Nephron (organoid): Measurements from ENCODE around the gene BCAS3.

Experiments
- H3K27ac Mint-ChIP-seq, 3 experiments: 2 replicates each; pipeline ENCODE4 v1.8.0; 2020; ENCODE audit warnings: mixed read lengths in 3 of 3, mild to moderate bottlenecking in 2 of 3, moderate library complexity in 1 of 3
- H3K27me3 Mint-ChIP-seq: 2 replicates; pipeline ENCODE4 v1.8.0; 2021; ENCODE audit warnings: low read depth, mild to moderate bottlenecking, moderate library complexity, mixed read lengths
- H3K36me3 Mint-ChIP-seq: 2 replicates; pipeline ENCODE4 v1.8.0; 2020; ENCODE audit warnings: low read depth, mixed read lengths
- H3K4me1 Mint-ChIP-seq: 2 replicates; pipeline ENCODE4 v1.8.0; 2020; ENCODE audit warnings: mixed read lengths
- H3K4me3 Mint-ChIP-seq, 3 experiments: 2 replicates each; pipeline ENCODE4 v1.8.0; 2020; ENCODE audit warnings: mild to moderate bottlenecking in 3 of 3, mixed read lengths in 3 of 3, moderate library complexity in 2 of 3
- H3K9me3 Mint-ChIP-seq: 2 replicates; pipeline ENCODE4 v1.8.0; 2020; ENCODE audit warnings: mixed read lengths
- TF ChIP-seq, protein P1 (sequence below), 3 experiments: fragments of 200-600 bp; sonication (generic); IDR thresholded peaks; one replicate each; pipeline ENCODE4 v1.5.0; 2021; ENCODE audit warnings: antibody characterized with exemption in 3 of 3; ENCODE audit not compliant: unreplicated experiment in 3 of 3

BCAS3 gene

DNA sequence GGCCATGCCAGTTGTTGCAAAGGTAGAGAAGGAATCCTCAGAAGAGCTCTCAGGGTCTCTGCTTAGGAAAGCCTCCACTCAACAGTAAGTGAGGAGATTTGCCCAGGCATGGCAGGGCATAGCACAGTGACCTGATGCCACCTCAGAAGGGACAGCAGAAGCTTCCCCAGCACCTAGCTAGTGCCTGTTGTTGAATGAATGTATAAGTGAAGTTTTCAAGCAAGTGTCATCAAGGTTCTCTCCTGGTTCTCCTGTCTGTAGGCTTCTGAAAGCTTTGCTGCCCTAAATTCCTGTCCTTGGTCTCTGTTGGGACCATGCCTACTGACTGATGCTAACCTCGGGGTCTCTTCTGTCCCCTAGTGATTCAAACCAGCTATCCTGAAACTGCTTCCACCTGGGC is 607.1 kb downstream of the BCAS3 start:
- peak overlapping the region; percentile 88 to 95 (median 91) for H3K27ac Mint-ChIP-seq
- peaks cover 9% of the 10 kb centered on the region for H3K36me3 Mint-ChIP-seq
- no peak overlapping the region for H3K4me3 Mint-ChIP-seq
- peaks cover 45% of the 10 kb centered on the region for H3K4me1 Mint-ChIP-seq
- no peaks in the 10 kb centered on the region for H3K27me3 Mint-ChIP-seq
- TF ChIP-seq, protein P1, sequence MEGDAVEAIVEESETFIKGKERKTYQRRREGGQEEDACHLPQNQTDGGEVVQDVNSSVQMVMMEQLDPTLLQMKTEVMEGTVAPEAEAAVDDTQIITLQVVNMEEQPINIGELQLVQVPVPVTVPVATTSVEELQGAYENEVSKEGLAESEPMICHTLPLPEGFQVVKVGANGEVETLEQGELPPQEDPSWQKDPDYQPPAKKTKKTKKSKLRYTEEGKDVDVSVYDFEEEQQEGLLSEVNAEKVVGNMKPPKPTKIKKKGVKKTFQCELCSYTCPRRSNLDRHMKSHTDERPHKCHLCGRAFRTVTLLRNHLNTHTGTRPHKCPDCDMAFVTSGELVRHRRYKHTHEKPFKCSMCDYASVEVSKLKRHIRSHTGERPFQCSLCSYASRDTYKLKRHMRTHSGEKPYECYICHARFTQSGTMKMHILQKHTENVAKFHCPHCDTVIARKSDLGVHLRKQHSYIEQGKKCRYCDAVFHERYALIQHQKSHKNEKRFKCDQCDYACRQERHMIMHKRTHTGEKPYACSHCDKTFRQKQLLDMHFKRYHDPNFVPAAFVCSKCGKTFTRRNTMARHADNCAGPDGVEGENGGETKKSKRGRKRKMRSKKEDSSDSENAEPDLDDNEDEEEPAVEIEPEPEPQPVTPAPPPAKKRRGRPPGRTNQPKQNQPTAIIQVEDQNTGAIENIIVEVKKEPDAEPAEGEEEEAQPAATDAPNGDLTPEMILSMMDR (IDR thresholded peaks at IDR 0.05; ENCODE audit: unreplicated experiment in 3 of 3), result no peak
- no peaks in the 10 kb centered on the region for H3K9me3 Mint-ChIP-seq

DNA sequence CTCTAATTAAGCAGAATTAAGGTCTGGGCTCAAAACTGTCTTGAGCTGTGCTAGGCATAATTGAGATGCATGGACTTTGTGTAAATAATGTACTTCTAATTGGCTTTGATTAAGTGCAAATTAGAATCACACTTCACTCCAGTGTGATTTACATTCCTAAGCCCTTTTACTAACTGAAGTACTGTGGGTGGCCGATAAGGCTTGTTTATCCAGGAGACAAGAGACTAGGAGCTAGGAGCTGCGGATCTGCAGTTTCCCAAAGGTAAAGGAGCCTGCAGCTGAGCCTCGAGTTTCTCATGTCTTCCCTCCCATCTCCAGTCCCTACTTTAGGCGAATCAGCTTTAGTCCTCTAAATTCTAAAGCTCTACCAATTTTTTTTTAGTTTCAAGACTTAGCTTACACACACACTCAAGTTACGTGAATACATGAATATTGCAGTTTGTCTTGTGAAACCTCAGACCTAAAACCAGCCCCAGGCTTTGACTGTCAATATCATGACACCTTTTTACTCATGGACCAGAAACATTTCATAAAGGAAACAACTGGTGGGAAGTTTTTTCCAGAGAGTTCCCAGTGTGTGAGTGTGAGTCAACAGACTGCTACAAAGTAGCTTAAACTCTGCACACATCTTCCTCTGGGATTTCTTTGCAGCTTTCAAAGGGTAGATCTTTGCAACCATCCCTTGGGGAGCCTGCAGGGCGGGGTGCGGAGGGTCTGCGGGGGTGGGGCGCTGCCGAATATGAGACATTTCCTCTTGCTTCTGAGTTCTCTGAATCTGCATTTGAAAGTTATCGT is 608.1 kb downstream of the BCAS3 start:
- Mint-ChIP-seq H3K9me3 (no peaks in the 10 kb centered on the region), H3K27ac (peak overlapping the region; percentile 88 to 95 (median 91)), H3K4me3 (peak overlapping the region in 1 of 3 experiments; percentile 13), H3K36me3 (peaks cover 9% of the 10 kb centered on the region), H3K27me3 (peaks cover under 1% of the 10 kb centered on the region), H3K4me1 (peaks cover 50% of the 10 kb centered on the region)
- TF ChIP-seq, protein P1 (IDR thresholded peaks at IDR 0.05; ENCODE audit: unreplicated experiment in 3 of 3), result no peak

DNA sequence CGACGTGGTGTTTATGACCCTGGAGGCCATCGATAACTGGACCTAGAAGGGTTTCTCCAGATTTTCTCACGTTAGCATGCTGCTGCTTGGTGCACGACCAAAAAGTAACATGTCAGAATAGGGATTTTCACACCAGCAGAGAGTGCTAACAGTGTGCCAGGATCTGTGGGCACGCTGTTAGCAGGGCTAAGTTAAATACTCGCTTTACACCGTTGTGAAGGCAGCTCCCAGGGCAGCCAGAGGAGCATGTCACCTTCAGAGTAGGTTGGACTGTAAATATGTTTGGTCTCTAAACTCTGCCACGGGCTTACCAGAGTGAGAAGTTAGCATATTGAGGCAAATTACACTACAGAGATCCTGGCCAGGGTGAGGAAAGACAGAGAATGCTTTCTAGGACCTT is 608.8 kb downstream of the BCAS3 start:
- H3K27ac Mint-ChIP-seq, result peak overlapping the region; percentile 88 to 95 (median 91)
- TF ChIP-seq, protein P1 (IDR thresholded peaks at IDR 0.05; ENCODE audit: unreplicated experiment in 3 of 3), result no peak
- peaks cover 3% of the 10 kb centered on the region for H3K27me3 Mint-ChIP-seq
- H3K9me3 Mint-ChIP-seq, result no peaks in the 10 kb centered on the region
- peaks cover 9% of the 10 kb centered on the region for H3K36me3 Mint-ChIP-seq
- peaks cover 56% of the 10 kb centered on the region for H3K4me1 Mint-ChIP-seq
- H3K4me3 Mint-ChIP-seq, result no peak overlapping the region

- H3K9me3 Mint-ChIP-seq, result no peaks in the 10 kb centered on the region
- peak overlapping the region; percentile 36 to 74 (median 46) for H3K4me3 Mint-ChIP-seq
- H3K4me1 Mint-ChIP-seq, result peaks cover 79% of the 10 kb centered on the region
- H3K27me3 Mint-ChIP-seq, result peaks cover 3% of the 10 kb centered on the region
- TF ChIP-seq, protein P1 (IDR thresholded peaks at IDR 0.05; ENCODE audit: unreplicated experiment in 3 of 3), result no peak
- H3K36me3 Mint-ChIP-seq, result no peaks in the 10 kb centered on the region
- H3K27ac Mint-ChIP-seq, result peak overlapping the region; percentile 95 to 96 (median 95)
Observed at GRCh38 chr17:61289408-61290385, 612.0 kb downstream of the BCAS3 start.

DNA sequence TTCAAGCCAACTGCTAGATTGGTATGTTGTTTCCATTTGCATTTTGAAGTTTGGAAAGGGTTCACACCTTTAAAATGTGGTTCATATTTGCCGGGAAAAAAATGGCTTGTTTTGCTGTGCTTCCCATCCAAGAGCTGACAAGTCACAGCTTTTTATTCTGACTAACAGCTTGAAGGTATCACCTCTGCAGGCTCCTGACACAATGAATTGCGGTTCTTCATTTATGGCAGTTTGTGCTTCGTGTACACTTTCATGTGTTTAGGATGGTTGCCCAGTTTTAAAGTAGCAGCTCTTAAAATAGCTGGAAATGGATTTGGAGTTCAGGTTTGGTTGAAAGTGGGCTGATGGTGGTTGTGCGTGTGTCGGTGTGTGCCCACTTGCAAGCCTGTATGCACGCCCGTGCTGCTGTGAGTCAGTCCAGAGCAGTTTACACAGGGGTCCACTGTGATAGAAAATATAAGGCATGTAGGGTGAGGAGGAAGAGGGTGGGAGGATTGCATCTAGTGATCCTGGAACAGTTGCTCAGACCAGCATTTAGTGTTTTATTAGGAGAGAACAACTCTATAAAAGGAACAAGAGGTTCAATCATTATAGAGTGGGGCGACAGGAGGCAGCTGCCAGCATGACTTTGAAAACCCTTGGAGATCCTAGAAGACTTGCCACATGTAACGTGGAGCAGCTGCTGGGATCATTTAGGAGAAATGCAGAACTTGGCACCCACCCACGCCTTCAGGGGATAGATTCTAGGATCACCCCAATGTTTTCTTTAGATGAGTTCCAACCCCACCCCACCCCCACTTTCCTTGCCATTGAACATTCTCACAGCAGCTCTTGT is 614.0 kb downstream of the BCAS3 start:
- peak overlapping the region; percentile 95 to 96 (median 95) for H3K27ac Mint-ChIP-seq
- H3K36me3 Mint-ChIP-seq, result no peaks in the 10 kb centered on the region
- H3K27me3 Mint-ChIP-seq, result peaks cover 3% of the 10 kb centered on the region
- peak overlapping the region; percentile 1 to 51 (median 39) for H3K4me3 Mint-ChIP-seq
- no peaks in the 10 kb centered on the region for H3K9me3 Mint-ChIP-seq
- TF ChIP-seq, protein P1 (IDR thresholded peaks at IDR 0.05; ENCODE audit: unreplicated experiment in 3 of 3), result no peak
- peaks cover 67% of the 10 kb centered on the region for H3K4me1 Mint-ChIP-seq
